HEK293 (cell line): ENCODE data around the gene SURF4.

Source experiments
- CTCF ChIA-PET: fragments of 350-600 bp; formaldehyde crosslinking; extraction: SDS; loops from one replicate; lab custom pipeline; 2021; ENCODE audit warnings: antibody characterized with exemption; lab: Yijun Ruan, JAX
- POLR2A ChIA-PET: fragments of 300-600 bp; formaldehyde crosslinking; extraction: SDS; loops from one replicate; lab custom pipeline; 2020; ENCODE audit warnings: antibody characterized with exemption, inconsistent platforms; lab: Yijun Ruan, JAX
- H3K27ac ChIP-seq: fragments of 200-500 bp; sonication (Bioruptor generic); 2 replicates; pipeline ENCODE4 v1.5.1; 2014; ENCODE audit warnings: low read depth, low read length, control low read depth, inconsistent platforms; ENCODE audit errors: extremely low read depth
- H3K36me3 ChIP-seq, 2 experiments: fragments of 200-500 bp in 1 of 2; sonication (Bioruptor generic) in 1 of 2; 1 replicate in 1 of 2; 2 replicates in 1 of 2; pipeline ENCODE4 v1.5.1; 2014 to 2017; ENCODE audit warnings: inconsistent platforms in 2 of 2, low read length in 2 of 2; ENCODE audit not compliant: control insufficient read depth in 2 of 2, insufficient read depth in 1 of 2
- H3K4me1 ChIP-seq: fragments of 200-500 bp; sonication (Bioruptor generic); 2 replicates; pipeline ENCODE4 v1.5.1; 2014; ENCODE audit warnings: mild to moderate bottlenecking, low read length, inconsistent platforms; ENCODE audit not compliant: control insufficient read depth, insufficient read depth
- H3K4me3 ChIP-seq: 2 replicates; pipeline ENCODE4 v1.5.1; 2011; ENCODE audit warnings: low read depth, mild to moderate bottlenecking, control low read depth, low read length, moderate library complexity
- H3K9me3 ChIP-seq: fragments of 200-500 bp; sonication (Bioruptor generic); 2 replicates; pipeline ENCODE4 v1.5.1; 2014; ENCODE audit warnings: low read depth, low read length, inconsistent platforms; ENCODE audit not compliant: control insufficient read depth, insufficient read depth
- SP7 ChIP-seq: fragments of 450-650 bp; formaldehyde crosslinking; IDR thresholded peaks from 2 replicates; pipeline ENCODE4 v1.5.1; 2016; ENCODE audit warnings: missing biosample characterization, missing genetic modification characterization
- YY2 ChIP-seq: fragments of 450-650 bp; formaldehyde crosslinking; IDR thresholded peaks from 2 replicates; pipeline ENCODE4 v1.5.1; 2016; ENCODE audit warnings: missing biosample characterization, missing genetic modification characterization
- ZEB2 ChIP-seq: fragments of 450-650 bp; formaldehyde crosslinking; IDR thresholded peaks from 2 replicates; pipeline ENCODE4 v1.5.1; 2016; ENCODE audit warnings: missing biosample characterization, missing genetic modification characterization
- ZNF132 ChIP-seq: fragments of 450-650 bp; formaldehyde crosslinking; IDR thresholded peaks from 2 replicates; pipeline ENCODE4 v1.5.1; 2017; ENCODE audit warnings: missing biosample characterization, missing genetic modification characterization, borderline replicate concordance
- ZNF16 ChIP-seq: fragments of 450-650 bp; formaldehyde crosslinking; IDR thresholded peaks from 2 replicates; pipeline ENCODE4 v1.5.1; 2016; ENCODE audit warnings: low read depth, missing biosample characterization, missing genetic modification characterization
- ZNF19 ChIP-seq: fragments of 450-650 bp; formaldehyde crosslinking; IDR thresholded peaks from 2 replicates; pipeline ENCODE4; 2016; ENCODE audit warnings: missing biosample characterization, missing genetic modification characterization, low read depth
- ZNF416 ChIP-seq: fragments of 450-650 bp; formaldehyde crosslinking; IDR thresholded peaks from 2 replicates; pipeline ENCODE4 v1.5.1; 2016; ENCODE audit warnings: missing biosample characterization, missing genetic modification characterization
- ZNF623 ChIP-seq: fragments of 450-650 bp; formaldehyde crosslinking; IDR thresholded peaks from 2 replicates; pipeline ENCODE4 v1.5.1; 2016; ENCODE audit warnings: missing biosample characterization, missing genetic modification characterization
- ZNF768 ChIP-seq: fragments of 450-650 bp; formaldehyde crosslinking; IDR thresholded peaks from 2 replicates; pipeline ENCODE4 v1.5.1; 2018; ENCODE audit warnings: missing biosample characterization, mild to moderate bottlenecking, missing genetic modification characterization
- ZNF776 ChIP-seq: fragments of 450-650 bp; formaldehyde crosslinking; IDR thresholded peaks from 2 replicates; pipeline ENCODE4 v1.5.0; 2017; ENCODE audit warnings: missing biosample characterization, missing genetic modification characterization, borderline replicate concordance
- ZNF830 ChIP-seq: fragments of 450-650 bp; IDR thresholded peaks from 2 replicates; pipeline ENCODE4 v1.5.0; 2018; ENCODE audit warnings: missing biosample characterization, missing genetic modification characterization, low read depth, mild to moderate bottlenecking, moderate library complexity
- TF ChIP-seq, protein P1 (sequence below): fragments of 450-650 bp; formaldehyde crosslinking; IDR thresholded peaks from 2 replicates; pipeline ENCODE4 v1.5.1; 2017; ENCODE audit warnings: missing biosample characterization, missing genetic modification characterization
- TF ChIP-seq, protein P2 (sequence below): fragments of 450-650 bp; formaldehyde crosslinking; conservative IDR thresholded peaks from 2 replicates; pipeline ENCODE4 v1.5.1; 2016; ENCODE audit warnings: low read depth, missing biosample characterization, missing genetic modification characterization
- TF ChIP-seq, protein P3 (sequence below): fragments of 450-650 bp; formaldehyde crosslinking; IDR thresholded peaks from 2 replicates; pipeline ENCODE4 v1.5.1; 2016; ENCODE audit warnings: missing biosample characterization, missing genetic modification characterization
- TF ChIP-seq, protein P4 (sequence below): fragments of 450-650 bp; formaldehyde crosslinking; IDR thresholded peaks from 2 replicates; pipeline ENCODE4 v1.5.1; 2016; ENCODE audit warnings: missing biosample characterization, missing genetic modification characterization
- TF ChIP-seq, protein P5 (sequence below): fragments of 450-650 bp; formaldehyde crosslinking; IDR thresholded peaks from 2 replicates; pipeline ENCODE4 v1.5.1; 2016; ENCODE audit warnings: missing biosample characterization, missing genetic modification characterization

The SURF4 gene

DNA sequence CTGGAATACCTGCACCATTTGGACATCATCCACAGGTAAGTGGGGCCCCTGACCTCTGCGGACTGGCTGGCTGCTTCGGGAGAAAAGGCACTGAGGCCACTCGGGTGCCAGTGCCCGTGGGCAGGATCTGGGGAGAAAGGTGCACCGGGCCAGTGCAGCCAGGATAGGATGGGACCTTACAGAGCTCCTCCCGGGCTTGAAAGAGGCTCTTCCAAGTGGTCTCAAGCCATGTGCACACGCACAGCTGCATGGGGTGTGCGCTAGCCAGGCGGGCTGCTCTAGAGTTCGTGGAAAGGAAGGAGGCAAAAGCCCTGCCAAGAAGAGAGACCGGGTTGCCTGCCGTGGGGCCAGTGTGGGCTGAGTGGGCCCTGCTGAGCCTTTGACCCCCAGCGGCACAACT lies 13.7 kb upstream of the SURF4 start:
- Histone ChIP-seq H3K4me3 (no peak overlapping the region), H3K27ac (no peak overlapping the region), H3K4me1 (no peaks in the 10 kb centered on the region), H3K36me3 (no peaks in the 10 kb centered on the region), H3K9me3 (no peaks in the 10 kb centered on the region)
- ChIA-PET POLR2A (interaction anchor here (0.6 kb wide), 1 partner anchor 55 kb away, joined by 3 read pairs; no protein-coding TSS in a partner anchor), CTCF (interaction anchor here (0.6 to 1.6 kb wide), 4 partner anchors 10 to 56 kb away, joined by 3 to 7 read pairs (median 4); no protein-coding TSS in a partner anchor)
- TF ChIP-seq SP7 (tag by site-specific recombination) = no peak
- no peak for TF ChIP-seq ZNF16
- TF ChIP-seq, protein P1, sequence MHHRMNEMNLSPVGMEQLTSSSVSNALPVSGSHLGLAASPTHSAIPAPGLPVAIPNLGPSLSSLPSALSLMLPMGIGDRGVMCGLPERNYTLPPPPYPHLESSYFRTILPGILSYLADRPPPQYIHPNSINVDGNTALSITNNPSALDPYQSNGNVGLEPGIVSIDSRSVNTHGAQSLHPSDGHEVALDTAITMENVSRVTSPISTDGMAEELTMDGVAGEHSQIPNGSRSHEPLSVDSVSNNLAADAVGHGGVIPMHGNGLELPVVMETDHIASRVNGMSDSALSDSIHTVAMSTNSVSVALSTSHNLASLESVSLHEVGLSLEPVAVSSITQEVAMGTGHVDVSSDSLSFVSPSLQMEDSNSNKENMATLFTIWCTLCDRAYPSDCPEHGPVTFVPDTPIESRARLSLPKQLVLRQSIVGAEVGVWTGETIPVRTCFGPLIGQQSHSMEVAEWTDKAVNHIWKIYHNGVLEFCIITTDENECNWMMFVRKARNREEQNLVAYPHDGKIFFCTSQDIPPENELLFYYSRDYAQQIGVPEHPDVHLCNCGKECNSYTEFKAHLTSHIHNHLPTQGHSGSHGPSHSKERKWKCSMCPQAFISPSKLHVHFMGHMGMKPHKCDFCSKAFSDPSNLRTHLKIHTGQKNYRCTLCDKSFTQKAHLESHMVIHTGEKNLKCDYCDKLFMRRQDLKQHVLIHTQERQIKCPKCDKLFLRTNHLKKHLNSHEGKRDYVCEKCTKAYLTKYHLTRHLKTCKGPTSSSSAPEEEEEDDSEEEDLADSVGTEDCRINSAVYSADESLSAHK (tag by site-specific recombination) = no peak
- TF ChIP-seq YY2 (tag by site-specific recombination) = no peak
- TF ChIP-seq ZNF776 (tag by site-specific recombination) = no peak
- TF ChIP-seq, protein P2, sequence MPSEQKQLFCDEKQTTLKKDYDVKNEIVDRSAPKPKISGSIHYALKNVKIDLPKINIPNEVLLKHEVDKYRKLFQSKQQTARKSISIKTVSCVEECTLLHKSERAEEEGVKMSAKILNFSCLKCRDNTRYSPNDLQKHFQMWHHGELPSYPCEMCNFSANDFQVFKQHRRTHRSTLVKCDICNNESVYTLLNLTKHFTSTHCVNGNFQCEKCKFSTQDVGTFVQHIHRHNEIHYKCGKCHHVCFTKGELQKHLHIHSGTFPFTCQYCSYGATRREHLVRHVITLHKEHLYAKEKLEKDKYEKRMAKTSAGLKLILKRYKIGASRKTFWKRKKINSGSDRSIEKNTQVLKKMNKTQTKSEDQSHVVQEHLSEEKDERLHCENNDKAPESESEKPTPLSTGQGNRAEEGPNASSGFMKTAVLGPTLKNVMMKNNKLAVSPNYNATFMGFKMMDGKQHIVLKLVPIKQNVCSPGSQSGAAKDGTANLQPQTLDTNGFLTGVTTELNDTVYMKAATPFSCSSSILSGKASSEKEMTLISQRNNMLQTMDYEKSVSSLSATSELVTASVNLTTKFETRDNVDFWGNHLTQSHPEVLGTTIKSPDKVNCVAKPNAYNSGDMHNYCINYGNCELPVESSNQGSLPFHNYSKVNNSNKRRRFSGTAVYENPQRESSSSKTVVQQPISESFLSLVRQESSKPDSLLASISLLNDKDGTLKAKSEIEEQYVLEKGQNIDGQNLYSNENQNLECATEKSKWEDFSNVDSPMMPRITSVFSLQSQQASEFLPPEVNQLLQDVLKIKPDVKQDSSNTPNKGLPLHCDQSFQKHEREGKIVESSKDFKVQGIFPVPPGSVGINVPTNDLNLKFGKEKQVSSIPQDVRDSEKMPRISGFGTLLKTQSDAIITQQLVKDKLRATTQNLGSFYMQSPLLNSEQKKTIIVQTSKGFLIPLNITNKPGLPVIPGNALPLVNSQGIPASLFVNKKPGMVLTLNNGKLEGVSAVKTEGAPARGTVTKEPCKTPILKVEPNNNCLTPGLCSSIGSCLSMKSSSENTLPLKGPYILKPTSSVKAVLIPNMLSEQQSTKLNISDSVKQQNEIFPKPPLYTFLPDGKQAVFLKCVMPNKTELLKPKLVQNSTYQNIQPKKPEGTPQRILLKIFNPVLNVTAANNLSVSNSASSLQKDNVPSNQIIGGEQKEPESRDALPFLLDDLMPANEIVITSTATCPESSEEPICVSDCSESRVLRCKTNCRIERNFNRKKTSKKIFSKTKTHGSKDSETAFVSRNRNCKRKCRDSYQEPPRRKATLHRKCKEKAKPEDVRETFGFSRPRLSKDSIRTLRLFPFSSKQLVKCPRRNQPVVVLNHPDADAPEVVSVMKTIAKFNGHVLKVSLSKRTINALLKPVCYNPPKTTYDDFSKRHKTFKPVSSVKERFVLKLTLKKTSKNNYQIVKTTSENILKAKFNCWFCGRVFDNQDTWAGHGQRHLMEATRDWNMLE = no peak
- TF ChIP-seq, protein P3, sequence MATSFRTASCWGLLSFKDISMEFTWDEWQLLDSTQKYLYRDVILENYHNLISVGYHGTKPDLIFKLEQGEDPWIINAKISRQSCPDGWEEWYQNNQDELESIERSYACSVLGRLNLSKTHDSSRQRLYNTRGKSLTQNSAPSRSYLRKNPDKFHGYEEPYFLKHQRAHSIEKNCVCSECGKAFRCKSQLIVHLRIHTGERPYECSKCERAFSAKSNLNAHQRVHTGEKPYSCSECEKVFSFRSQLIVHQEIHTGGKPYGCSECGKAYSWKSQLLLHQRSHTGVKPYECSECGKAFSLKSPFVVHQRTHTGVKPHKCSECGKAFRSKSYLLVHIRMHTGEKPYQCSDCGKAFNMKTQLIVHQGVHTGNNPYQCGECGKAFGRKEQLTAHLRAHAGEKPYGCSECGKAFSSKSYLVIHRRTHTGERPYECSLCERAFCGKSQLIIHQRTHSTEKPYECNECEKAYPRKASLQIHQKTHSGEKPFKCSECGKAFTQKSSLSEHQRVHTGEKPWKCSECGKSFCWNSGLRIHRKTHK (tag by site-specific recombination) = no peak

DNA sequence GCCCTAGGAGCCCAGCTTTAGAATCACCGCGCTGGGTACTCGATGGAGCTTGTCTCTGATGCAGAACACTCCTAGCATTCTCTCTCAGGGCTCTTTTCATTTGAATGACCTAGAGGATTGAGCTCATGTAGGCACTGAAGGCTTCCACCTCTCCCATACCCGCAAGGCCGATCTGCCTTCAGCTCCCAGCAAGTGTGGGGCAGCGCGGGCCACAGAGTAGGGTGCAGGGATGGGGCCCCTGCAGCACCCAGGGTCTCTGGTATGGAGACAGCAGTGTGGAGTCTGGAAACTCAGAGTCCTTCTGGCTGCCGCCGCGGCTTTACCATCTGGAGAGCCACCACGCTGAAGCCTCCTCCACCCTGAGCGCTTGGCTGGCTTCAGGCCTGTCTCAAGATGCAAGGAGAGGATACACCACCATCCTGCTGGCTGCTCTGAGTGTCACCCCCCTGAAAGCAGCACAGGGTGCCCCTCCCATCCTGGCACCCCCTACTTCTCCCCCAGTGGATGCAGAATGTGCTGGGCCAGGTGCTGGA lies 13.2 kb upstream of the SURF4 start:
- H3K4me1 ChIP-seq = no peaks in the 10 kb centered on the region
- POLR2A ChIA-PET = interaction anchor here (1.0 kb wide), 1 partner anchor 36 kb away, joined by 3 read pairs; no protein-coding TSS in a partner anchor
- TF ChIP-seq ZNF416 (no peak), ZNF19 (tag by site-specific recombination) (no peak), ZNF768 (no peak), ZNF623 (tag by site-specific recombination) (no peak), ZNF132 (tag by site-specific recombination) (no peak), ZNF830 (tag by site-specific recombination) (no peak), ZEB2 (tag by site-specific recombination) (no peak)
- TF ChIP-seq, protein P4, sequence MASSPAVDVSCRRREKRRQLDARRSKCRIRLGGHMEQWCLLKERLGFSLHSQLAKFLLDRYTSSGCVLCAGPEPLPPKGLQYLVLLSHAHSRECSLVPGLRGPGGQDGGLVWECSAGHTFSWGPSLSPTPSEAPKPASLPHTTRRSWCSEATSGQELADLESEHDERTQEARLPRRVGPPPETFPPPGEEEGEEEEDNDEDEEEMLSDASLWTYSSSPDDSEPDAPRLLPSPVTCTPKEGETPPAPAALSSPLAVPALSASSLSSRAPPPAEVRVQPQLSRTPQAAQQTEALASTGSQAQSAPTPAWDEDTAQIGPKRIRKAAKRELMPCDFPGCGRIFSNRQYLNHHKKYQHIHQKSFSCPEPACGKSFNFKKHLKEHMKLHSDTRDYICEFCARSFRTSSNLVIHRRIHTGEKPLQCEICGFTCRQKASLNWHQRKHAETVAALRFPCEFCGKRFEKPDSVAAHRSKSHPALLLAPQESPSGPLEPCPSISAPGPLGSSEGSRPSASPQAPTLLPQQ = no peak
- TF ChIP-seq, protein P5, sequence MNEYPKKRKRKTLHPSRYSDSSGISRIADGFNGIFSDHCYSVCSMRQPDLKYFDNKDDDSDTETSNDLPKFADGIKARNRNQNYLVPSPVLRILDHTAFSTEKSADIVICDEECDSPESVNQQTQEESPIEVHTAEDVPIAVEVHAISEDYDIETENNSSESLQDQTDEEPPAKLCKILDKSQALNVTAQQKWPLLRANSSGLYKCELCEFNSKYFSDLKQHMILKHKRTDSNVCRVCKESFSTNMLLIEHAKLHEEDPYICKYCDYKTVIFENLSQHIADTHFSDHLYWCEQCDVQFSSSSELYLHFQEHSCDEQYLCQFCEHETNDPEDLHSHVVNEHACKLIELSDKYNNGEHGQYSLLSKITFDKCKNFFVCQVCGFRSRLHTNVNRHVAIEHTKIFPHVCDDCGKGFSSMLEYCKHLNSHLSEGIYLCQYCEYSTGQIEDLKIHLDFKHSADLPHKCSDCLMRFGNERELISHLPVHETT = no peak
- no peaks in the 10 kb centered on the region for H3K36me3 ChIP-seq
- CTCF ChIA-PET = interaction anchor here (1.6 kb wide), 1 partner anchor 9 kb away, joined by 7 read pairs; no protein-coding TSS in a partner anchor
- H3K9me3 ChIP-seq = no peaks in the 10 kb centered on the region
- no peak overlapping the region for H3K4me3 ChIP-seq
- H3K27ac ChIP-seq = no peak overlapping the region
